HG03097 (cell line): ENCODE results near the gene SGO1.
"Not testable (repeated sequence)": the region's sequence is repeated elsewhere in the genome, so short reads cannot be mapped to it uniquely, and the experiment has no call there.

Experiments
- ATAC-seq: cut with Tn5 transposase; IDR thresholded peaks from one replicate; pipeline ENCODE4 v1.9.1; 2021; ENCODE audit not compliant: unreplicated experiment, low FRiP score

The SGO1 gene

GRCh38 chr3:20185679-20186599 is at the start of gene SGO1:
Gene SGO1, minus strand, starts transcription at chr3:20186206. Its CDS starts 2,179 bp downstream, at chr3:20184027.
- ATAC-seq, result peak; percentile 98

DNA sequence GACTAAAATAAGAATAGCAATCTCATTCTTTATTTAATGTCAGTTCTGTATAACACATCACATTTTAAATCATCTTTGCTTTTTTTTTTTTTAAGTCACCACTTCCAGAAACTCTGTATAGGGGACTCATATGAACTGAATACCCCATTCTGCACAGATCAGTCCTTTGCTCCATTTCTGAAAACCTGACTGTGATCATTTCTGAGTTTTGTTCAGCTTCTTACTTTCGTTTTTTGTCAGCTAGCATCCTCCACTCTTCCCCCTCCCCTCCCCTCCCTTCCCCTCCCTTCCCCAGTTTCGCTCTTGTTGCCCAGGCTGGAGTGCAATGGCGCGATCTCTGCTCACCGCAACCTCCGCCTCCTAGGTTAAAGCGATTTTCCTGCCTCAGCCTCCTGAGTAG is 49.8 kb upstream of the SGO1 start:
- ATAC-seq, result no peak

- no peak for ATAC-seq
Measured at GRCh38 chr3:20232906-20233780, 47.1 kb upstream of the SGO1 start.

GRCh38 chr3:20230954-20231353 is 44.9 kb upstream of the SGO1 start:
- no peak for ATAC-seq

GRCh38 chr3:20225769-20226168 is 39.8 kb upstream of the SGO1 start:
- ATAC-seq, result no peak

DNA sequence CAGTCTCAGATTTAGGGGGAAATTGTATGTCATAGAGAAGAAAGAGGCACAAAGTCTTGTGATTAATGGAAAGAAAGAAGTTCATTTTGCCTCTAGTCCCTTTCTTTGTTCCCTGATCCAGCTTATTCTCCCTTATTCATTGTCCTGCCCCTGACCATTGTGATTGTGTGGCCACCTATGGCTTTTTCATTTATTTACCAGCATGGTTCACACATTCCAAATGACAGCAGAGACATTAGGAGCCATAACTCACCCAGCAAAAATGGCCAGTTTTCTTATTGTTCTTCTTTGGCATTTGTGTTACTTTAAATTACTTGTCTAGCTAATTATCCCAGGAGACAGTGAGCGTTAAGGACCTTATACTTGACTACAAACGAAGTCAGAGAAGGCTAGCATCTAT is 36.3 kb upstream of the SGO1 start:
- no peak for ATAC-seq

- ATAC-seq, result no peak
Measured at GRCh38 chr3:20218215-20218614, 32.2 kb upstream of the SGO1 start.

DNA sequence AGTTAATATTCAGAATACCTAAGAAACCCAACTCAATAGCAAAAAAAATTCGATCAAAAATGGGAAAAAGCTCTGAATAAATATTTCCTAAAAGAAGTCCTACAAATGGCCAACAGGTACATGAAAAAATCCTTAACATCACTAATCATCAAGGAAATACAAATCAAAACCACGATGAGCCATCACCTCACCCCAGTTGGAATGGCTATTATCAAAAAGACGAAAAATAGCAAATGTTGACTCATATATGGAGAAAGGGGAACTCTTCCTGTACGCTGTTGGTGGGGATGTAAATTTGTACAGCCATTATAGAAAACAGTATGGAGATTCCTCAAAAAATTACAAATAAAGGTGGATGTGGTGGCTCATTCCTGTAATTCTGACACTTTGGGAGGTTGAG is 29.6 kb upstream of the SGO1 start:
- ATAC-seq, result no peak

- not testable (repeated sequence) for ATAC-seq
Measured at GRCh38 chr3:20213491-20213890, 27.5 kb upstream of the SGO1 start.

DNA sequence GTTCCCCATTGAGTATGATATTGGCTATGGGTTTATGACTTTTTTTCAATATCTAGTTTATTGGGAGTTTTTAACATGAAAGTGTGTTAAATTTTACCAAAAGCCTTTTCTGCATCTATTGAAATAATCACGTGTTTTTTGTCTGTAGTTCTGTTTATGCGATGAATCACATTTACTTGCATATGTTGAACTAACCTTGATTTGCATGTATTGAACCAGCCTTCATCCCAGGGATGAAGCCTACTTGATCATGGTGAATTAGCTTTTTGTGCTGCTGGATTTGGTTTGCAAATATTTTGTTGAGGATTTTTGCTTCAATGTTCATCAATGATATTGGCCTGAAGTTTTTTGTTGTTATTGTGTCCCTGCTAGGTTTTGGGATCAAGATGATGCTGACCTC is 21.9 kb upstream of the SGO1 start:
- not testable (repeated sequence) for ATAC-seq

DNA sequence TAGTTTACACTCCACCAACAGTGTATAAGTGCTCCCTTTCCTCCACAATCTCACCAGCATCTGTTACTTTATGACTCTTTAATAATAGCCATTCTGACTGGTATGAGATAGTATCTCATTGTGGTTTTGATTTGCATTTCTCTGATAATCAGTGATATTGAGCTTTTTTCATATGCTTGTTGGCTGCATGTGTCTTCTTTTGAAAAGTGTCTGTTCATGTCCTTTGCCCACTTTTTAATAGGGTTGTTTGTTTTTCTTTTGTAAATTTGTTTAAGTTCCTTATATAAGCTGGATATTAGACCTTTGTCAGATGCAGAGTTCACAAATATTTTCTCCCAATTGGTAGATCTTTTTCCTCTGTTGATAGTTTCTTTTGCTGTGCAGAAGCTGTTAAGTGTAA is 19.9 kb upstream of the SGO1 start:
- ATAC-seq, result not testable (repeated sequence)

GRCh38 chr3:20201143-20201542 is 15.1 kb upstream of the SGO1 start:
- no peak for ATAC-seq

- ATAC-seq, result no peak
Measured at GRCh38 chr3:20197775-20198174, 11.8 kb upstream of the SGO1 start.

DNA sequence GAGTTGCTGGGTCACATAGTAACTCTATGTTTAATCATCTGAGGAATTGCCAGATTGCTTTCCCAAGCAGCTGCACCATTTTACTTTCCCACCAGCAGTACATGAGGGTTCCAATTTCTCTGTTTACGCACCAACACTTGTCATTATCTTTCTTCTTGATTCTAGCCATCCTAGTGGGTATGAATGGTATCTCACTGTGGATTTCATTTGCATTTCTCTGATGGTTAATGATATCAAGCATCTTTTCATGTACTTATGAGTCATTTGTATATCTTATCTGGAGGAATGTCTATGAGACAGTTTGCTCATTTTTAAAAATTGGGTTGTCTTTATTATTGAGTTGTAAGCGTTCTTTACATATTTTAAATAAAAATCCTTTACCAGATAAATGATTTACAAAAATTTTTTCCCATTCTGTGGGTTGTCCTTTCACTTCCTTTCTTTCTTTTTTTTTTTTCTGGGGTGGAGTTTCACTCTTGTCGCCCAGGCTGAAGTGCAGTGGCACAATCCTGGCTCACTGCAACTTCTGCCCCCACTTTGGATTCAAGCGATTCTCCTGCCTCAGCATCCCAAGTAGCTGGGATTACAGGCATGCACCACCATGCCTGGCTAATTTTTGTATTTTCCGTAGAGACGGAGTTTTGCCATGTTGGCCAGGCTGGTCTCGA is 8.9 kb upstream of the SGO1 start:
- ATAC-seq, result no peak

- no peak for ATAC-seq
Measured at GRCh38 chr3:20190991-20191390, 5.0 kb upstream of the SGO1 start.

DNA sequence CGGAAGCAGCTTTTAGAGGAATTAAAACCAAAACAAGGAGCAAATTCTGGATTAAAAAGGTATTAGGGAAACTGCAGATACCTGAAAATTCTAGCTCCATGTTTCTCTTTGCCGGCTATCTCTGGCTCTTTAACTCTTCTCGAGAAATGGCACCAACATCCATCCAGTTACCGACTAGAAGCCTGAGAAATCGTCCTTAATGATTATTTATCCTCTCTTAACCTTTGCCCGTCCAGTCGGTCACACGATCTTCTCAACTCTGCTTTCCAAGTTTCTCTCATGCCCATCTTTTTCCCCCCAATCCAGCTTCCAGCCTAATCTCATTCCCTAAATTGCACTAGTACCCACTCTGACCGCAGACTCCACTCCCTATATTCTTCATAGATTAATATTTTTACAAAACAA is 596 bp upstream of the SGO1 start:
- ATAC-seq, result peak; percentile 6

- ATAC-seq, result no peak
Measured at GRCh38 chr3:20185331-20185678, 701 bp downstream of the SGO1 start.

DNA sequence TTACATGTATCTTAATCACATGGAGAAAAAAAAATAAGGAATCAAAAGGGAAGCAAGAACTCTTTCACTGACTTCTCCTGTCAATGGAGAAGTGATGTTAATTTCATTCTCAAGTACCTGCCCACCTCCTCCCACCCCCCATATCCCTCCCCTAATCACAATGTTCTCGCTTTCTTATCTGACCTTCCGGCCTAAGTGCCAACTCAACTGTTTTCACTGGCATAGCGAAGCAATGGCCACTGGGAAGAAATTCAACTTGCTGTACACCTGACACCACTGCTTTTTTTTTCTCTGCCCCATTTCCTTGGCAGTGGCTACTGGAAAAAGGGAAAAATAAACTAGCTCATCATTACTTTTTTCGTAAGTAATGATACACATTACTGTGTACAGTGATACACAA is 3.8 kb downstream of the SGO1 start:
- no peak for ATAC-seq

GRCh38 chr3:20181276-20181675 is 4.7 kb downstream of the SGO1 start:
- no peak for ATAC-seq

DNA sequence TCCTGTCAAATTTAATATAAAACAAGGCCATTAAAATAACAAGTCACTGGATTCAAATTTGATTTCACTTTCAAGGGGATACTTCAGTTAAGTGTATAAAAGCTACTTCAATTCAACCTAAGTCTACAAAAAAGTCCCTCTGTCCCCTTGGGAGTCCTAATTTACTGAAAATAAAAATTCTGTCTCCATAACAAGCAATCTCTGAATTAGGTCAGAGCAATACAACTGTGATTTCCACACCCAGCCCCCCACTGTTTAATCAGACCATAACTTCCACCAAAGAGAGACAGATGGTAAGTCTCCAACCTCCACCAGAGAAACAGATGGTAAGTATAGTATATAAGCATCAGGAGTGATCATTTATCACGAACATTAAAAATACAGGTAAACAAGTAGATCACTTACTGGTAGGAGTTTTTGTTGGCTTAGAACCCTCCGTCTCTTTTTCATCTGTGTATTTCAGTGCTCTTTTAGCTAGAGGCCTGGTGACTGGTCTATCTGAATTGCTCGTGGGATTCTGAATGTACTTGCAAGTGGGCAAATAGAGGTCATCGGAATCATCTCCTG is 12.1 kb downstream of the SGO1 start:
- ATAC-seq, result no peak

DNA sequence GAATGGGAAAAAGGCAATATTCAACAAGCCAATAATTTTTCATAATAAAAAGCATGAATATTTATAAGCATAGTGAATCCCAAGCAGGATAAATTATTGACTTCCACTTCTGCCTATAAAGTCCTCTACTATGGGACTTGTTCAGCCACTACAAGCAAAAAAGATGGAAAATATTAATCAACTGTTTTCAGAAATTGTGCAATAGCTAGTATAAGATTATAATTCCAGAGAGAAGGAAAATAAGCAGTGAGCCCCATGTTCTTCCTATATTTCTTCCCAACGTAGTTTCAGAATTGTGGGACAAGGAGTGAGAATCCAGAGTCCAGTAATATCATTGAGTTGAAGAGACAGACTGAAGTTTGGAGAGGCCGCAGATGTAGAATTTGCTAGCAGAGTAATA is 24.3 kb downstream of the SGO1 start:
- no peak for ATAC-seq
